Body of pancreas (tissue), 4 donors: Measurements from ENCODE around the gene ARL14EPL. TPM values are rescaled to one million over a fixed set of nuclear protein-coding genes. Genes with fewer than 3 reads are reported as not detected.

Source experiments
- ATAC-seq: fragments of 150-250 bp; one replicate; pipeline ENCODE4 v1.9.1; 2016
- DNase-seq, 4 donors: peaks; one replicate each; pipeline ENCODE4 v3.0.0-alpha.2; 2019
- H3K27ac ChIP-seq, 4 donors: fragments of 200-600 bp; sonication (generic); 1 replicate in 3 of 4; 2 replicates in 1 of 4; pipeline versions ENCODE4 v1.5.1 to v1.6.1; 2016 to 2019; ENCODE audit warnings: mild to moderate bottlenecking in 1 of 4, mixed read lengths in 1 of 4, moderate library complexity in 1 of 4
- H3K27me3 ChIP-seq, 2 donors: fragments of 200-600 bp; sonication (generic); one replicate each; pipeline ENCODE4 v1.6.0; 2016; ENCODE audit warnings: mild to moderate bottlenecking in 1 of 2
- H3K36me3 ChIP-seq, 2 donors: fragments of 200-600 bp; sonication (generic); replicated peaks in 1 of 2; 2 replicates each; pipeline ENCODE4 v1.5.1; 2016; ENCODE audit warnings: low read depth in 2 of 2; ENCODE audit not compliant: insufficient read depth in 1 of 2
- H3K4me1 ChIP-seq: fragments of 200-600 bp; sonication (generic); one replicate; pipeline ENCODE4 v1.6.0; 2016
- H3K4me3 ChIP-seq, 2 donors: fragments of 200-600 bp; sonication (generic); 1 replicate in 1 of 2; 2 replicates in 1 of 2; pipeline ENCODE4 v1.5.1; 2016 to 2019
- H3K9me3 ChIP-seq, 3 donors: fragments of 200-600 bp; sonication (generic); 1 replicate in 2 of 3; 2 replicates in 1 of 3; pipeline ENCODE4 v1.5.1; 2016
- CTCF ChIP-seq, 7 experiments: fragments of 450-650 bp in 4 of 7; fragments of 200-600 bp in 3 of 7; sonication (generic) in 3 of 7; IDR thresholded peaks; one replicate each; pipeline ENCODE4 v1.5.1; 2016 to 2019; ENCODE audit warnings: antibody characterized with exemption in 7 of 7
- POLR2A ChIP-seq, 3 donors: fragments of 450-650 bp; IDR thresholded peaks; one replicate each; pipeline ENCODE4 v1.6.1; 2016; ENCODE audit warnings: antibody characterized with exemption in 3 of 3, mild to moderate bottlenecking in 2 of 3
- WGBS, 2 donors: methylation state at CpG; one replicate each; pipeline ENCODE4 v1.1.5; 2017; 5-methylcytosine and 5-hydroxymethylcytosine counted together
- intact Hi-C: fragments of 100-400 bp; cut with DNase I; formaldehyde crosslinking; loops from one replicate; pipeline ENCODE4 v1.15.1; 2023
- total RNA-seq, 2 donors: library from RNA; depleted of rRNA; stranded (reverse); fragments of >200 nt; gene quantifications; one replicate each; pipeline ENCODE4 v1.1.0, GENCODE V29; 2016

Gene ARL14EPL
- total RNA-seq, 2 donors from 2014 or later, result not detected

DNA sequence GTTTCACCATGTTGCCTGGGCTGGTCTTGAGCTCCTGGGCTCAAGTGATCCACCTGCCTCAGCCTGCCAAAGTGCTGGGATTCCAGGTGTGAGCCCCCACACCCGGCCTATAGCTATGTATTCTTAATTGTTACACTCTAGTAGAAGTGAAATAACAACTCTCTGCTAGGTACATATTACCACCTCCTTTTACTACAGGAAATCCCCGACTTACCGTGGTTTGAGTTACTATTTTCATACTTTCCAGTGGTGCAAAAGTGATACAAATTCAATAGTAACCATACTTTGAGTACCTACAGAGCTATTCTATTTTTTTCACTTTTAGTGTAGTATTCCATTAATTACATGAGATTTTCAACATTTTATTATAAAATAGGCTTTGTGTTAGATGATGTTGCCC lies 719 bp downstream of the ARL14EPL start:
- no peak for ATAC-seq
- Histone ChIP-seq H3K9me3 (no peaks in the 10 kb centered on the region), H3K27ac (no peak overlapping the region), H3K4me3 (no peak overlapping the region), H3K36me3 (no peaks in the 10 kb centered on the region), H3K4me1 (no peaks in the 10 kb centered on the region), H3K27me3 (no peaks in the 10 kb centered on the region)
- intact Hi-C loops, result no loop called here
- no peak for DNase-seq
- 67 to 78% methylated on average over 3 of the region's 3 CpGs for WGBS, 2 donors
- no peak for TF ChIP-seq CTCF (IDR thresholded peaks at IDR 0.05)
- TF ChIP-seq POLR2A (IDR thresholded peaks at IDR 0.05), result no peak

GRCh38 chr5:116035123-116035522 lies 2.9 kb downstream of the ARL14EPL start:
- ATAC-seq, result no peak
- intact Hi-C loops, result no loop called here
- WGBS, 2 donors, result 41 to 43% methylated on average over 5 of the region's 5 CpGs

GRCh38 chr5:116037236-116037822 lies 5.1 kb downstream of the ARL14EPL start:
- Histone ChIP-seq H3K4me1 (no peaks in the 10 kb centered on the region), H3K9me3 (no peaks in the 10 kb centered on the region), H3K27ac (no peak overlapping the region), H3K4me3 (no peak overlapping the region), H3K36me3 (no peaks in the 10 kb centered on the region), H3K27me3 (no peaks in the 10 kb centered on the region)
- intact Hi-C loops, result no loop called here
- WGBS, 2 donors, result 52 to 60% methylated on average over 3 of the region's 3 CpGs
- ATAC-seq, result no peak
- no peak for DNase-seq
- no peak for TF ChIP-seq CTCF (IDR thresholded peaks at IDR 0.05)
- TF ChIP-seq POLR2A (IDR thresholded peaks at IDR 0.05), result no peak

More at GRCh38 chr5:116035123-116035522, 2.9 kb downstream of the ARL14EPL start:
- H3K36me3 ChIP-seq, result no peaks in the 10 kb centered on the region
- no peaks in the 10 kb centered on the region for H3K27me3 ChIP-seq
- no peak overlapping the region for H3K4me3 ChIP-seq
- DNase-seq, result no peak
- H3K27ac ChIP-seq, result no peak overlapping the region
- H3K4me1 ChIP-seq, result no peaks in the 10 kb centered on the region
- H3K9me3 ChIP-seq, result no peaks in the 10 kb centered on the region
- no peak for TF ChIP-seq CTCF (IDR thresholded peaks at IDR 0.05)
- TF ChIP-seq POLR2A (IDR thresholded peaks at IDR 0.05), result no peak

DNA sequence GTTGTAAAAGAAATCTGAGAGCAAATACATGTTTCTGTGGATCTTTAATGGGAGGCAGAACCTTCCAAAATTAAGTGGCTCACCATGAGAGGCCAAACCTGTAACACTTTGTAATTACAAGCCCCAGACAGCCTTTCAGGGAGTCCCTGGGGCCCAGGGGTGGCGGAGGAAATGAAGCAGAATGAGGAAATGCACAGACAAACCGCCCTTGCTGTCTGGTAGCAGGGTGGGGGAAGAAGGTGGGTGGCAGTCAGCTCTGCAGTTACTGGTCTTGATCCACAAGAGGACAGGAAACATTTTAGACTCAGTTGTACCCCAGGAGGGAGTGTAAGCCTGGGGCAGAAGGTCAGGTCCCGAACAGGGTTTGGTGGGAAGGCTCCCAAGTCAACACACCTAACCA lies 6.5 kb downstream of the ARL14EPL start:
- no peak for TF ChIP-seq CTCF (IDR thresholded peaks at IDR 0.05)
- TF ChIP-seq POLR2A (IDR thresholded peaks at IDR 0.05), result no peak
- Histone ChIP-seq H3K9me3 (no peaks in the 10 kb centered on the region), H3K27ac (no peak overlapping the region), H3K27me3 (no peaks in the 10 kb centered on the region), H3K4me3 (no peak overlapping the region), H3K36me3 (no peaks in the 10 kb centered on the region), H3K4me1 (no peaks in the 10 kb centered on the region)
- DNase-seq (no peak), ATAC-seq (no peak)
- WGBS, 2 donors, result 58 to 88% methylated on average over 3 of the region's 3 CpGs
- intact Hi-C loops, result no loop called here

DNA sequence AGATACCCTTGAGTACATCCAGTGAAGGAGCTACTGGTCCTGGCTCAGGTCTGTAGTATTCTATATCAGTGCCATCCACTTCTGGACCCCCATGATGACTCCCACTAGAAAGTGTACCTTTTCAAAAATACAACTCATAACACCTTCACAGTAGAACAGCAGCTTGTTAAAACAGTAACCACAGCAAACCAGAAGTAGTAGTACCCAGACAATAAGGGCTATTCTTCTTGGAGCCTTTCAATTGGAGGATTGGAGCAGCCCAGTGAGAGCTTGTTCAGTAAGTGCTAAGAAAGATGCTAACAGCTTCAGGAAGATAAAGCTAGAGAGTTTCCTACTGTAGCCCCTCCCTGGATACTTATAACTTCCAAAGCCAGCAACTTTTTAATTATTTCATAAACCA lies 10.1 kb downstream of the ARL14EPL start:
- H3K4me1 ChIP-seq, result no peaks in the 10 kb centered on the region
- ATAC-seq, result no peak
- H3K27me3 ChIP-seq, result no peaks in the 10 kb centered on the region
- no peak for DNase-seq
- TF ChIP-seq POLR2A (IDR thresholded peaks at IDR 0.05) (no peak), CTCF (IDR thresholded peaks at IDR 0.05) (no peak)
- no peak overlapping the region for H3K27ac ChIP-seq
- no peak overlapping the region for H3K4me3 ChIP-seq
- intact Hi-C loops, result no loop called here
- no peaks in the 10 kb centered on the region for H3K9me3 ChIP-seq
- no peaks in the 10 kb centered on the region for H3K36me3 ChIP-seq
